B cell (primary cell): ENCODE data around the gene CEP131. TPM values are rescaled to one million over a fixed set of nuclear protein-coding genes. Genes with fewer than 3 reads are reported as not detected.

ENCODE experiments used
- ATAC-seq: fragments of 200-7000 bp; cut with Tn5 transposase; one replicate; pipeline ENCODE4 v1.10.0; 2021; ENCODE audit warnings: low read depth, mild to moderate bottlenecking, moderate number of reproducible peaks, moderate library complexity
- CTCF ChIA-PET: fragments of 350-600 bp; sonication (Branson Sonifier 250); formaldehyde crosslinking; loops from one replicate; lab custom pipeline; 2021; ENCODE audit warnings: antibody characterized with exemption, inconsistent platforms; lab: Charles Lee
- POLR2A ChIA-PET: fragments of 350-600 bp; sonication (Branson Sonifier 250); formaldehyde crosslinking; loops from one replicate; lab custom pipeline; 2021; ENCODE audit warnings: antibody characterized with exemption; lab: Charles Lee
- DNase-seq: peaks from one replicate; pipeline ENCODE4 v3.0.0; 2013
- H2AFZ ChIP-seq: 2 replicates; pipeline ENCODE4 v1.6.1; 2012; ENCODE audit warnings: mild to moderate bottlenecking, low read depth, low read length; ENCODE audit not compliant: insufficient read depth, poor library complexity, severe bottlenecking
- H3K27ac ChIP-seq, 2 donors: 1 replicate in 1 of 2; 2 replicates in 1 of 2; pipeline ENCODE4 v1.5.1; 2012 to 2013; ENCODE audit warnings: low read length in 2 of 2, mild to moderate bottlenecking in 2 of 2, moderate library complexity in 1 of 2
- H3K27me3 ChIP-seq, 4 experiments: fragments of 200-600 bp in 1 of 4; sonication (generic) in 1 of 4; replicated peaks in 1 of 4; 1 replicate in 2 of 4; 2 replicates in 2 of 4; pipeline versions ENCODE4 v1.6.1 to v1.7.0; 2013 to 2016; ENCODE audit warnings: low read length in 3 of 4, mild to moderate bottlenecking in 2 of 4, mixed read lengths in 1 of 4, moderate library complexity in 1 of 4; ENCODE audit not compliant: insufficient read depth in 4 of 4, control insufficient read depth in 3 of 4; ENCODE audit errors: control extremely low read depth in 1 of 4
- H3K36me3 ChIP-seq, 2 experiments: replicated peaks in 1 of 2; 1 replicate in 1 of 2; 2 replicates in 1 of 2; pipeline versions ENCODE4 v1.6.1 to v1.7.1; 2013; ENCODE audit warnings: low read length in 1 of 2; ENCODE audit not compliant: insufficient read depth in 2 of 2, control insufficient read depth in 1 of 2; ENCODE audit errors: control extremely low read depth in 1 of 2, extremely low read depth in 1 of 2
- H3K4me1 ChIP-seq, 2 donors: fragments of 200-600 bp in 1 of 2; sonication (generic) in 1 of 2; 1 replicate in 1 of 2; 2 replicates in 1 of 2; pipeline versions ENCODE4 v1.5.1 to v1.6.1; 2013 to 2017; ENCODE audit warnings: low read length in 2 of 2; ENCODE audit not compliant: control insufficient read depth in 2 of 2, insufficient read depth in 2 of 2
- H3K4me2 ChIP-seq: replicated peaks from 2 replicates; pipeline ENCODE3; 2012; ENCODE audit warnings: mild to moderate bottlenecking, low read depth, low read length; ENCODE audit not compliant: poor library complexity, severe bottlenecking
- H3K4me3 ChIP-seq, 5 experiments: fragments of 200-600 bp in 1 of 5; sonication (generic) in 1 of 5; 1 replicate in 3 of 5; 2 replicates in 2 of 5; pipeline versions ENCODE4 v1.5.1 to v1.7.0; 2011 to 2016; ENCODE audit warnings: low read length in 4 of 5, mild to moderate bottlenecking in 4 of 5, low read depth in 2 of 5, control low read depth in 1 of 5, moderate library complexity in 1 of 5; ENCODE audit not compliant: insufficient read depth in 1 of 5; ENCODE audit errors: control extremely low read depth in 1 of 5, extremely low read depth in 1 of 5
- H3K79me2 ChIP-seq: fragments of 200-600 bp; sonication (generic); one replicate; pipeline ENCODE4 v1.6.0; 2016; ENCODE audit warnings: low read length; ENCODE audit not compliant: control insufficient read depth, insufficient read depth
- H3K9ac ChIP-seq: fragments of 200-600 bp; sonication (generic); 2 replicates; pipeline ENCODE4 v1.6.1; 2017; ENCODE audit warnings: mild to moderate bottlenecking, low read length, moderate library complexity
- H3K9me3 ChIP-seq, 3 donors: one replicate each; pipeline versions ENCODE4 v1.6.1 to v1.7.1; 2013; ENCODE audit warnings: low read length in 2 of 3; ENCODE audit not compliant: control insufficient read depth in 2 of 3, insufficient read depth in 1 of 3; ENCODE audit errors: control extremely low read depth in 1 of 3
- H4K20me1 ChIP-seq: 2 replicates; pipeline ENCODE4 v1.6.0; 2012; ENCODE audit warnings: mild to moderate bottlenecking, low read length; ENCODE audit not compliant: insufficient read depth, control insufficient read depth, poor library complexity, severe bottlenecking
- H3K27ac Mint-ChIP-seq: one replicate; pipeline ENCODE4 v1.8.0; 2021; ENCODE audit warnings: mixed read lengths
- H3K27me3 Mint-ChIP-seq: one replicate; pipeline ENCODE4 v1.8.0; 2021; ENCODE audit warnings: mixed read lengths
- H3K4me1 Mint-ChIP-seq: one replicate; pipeline ENCODE4 v1.8.0; 2021; ENCODE audit warnings: mixed read lengths
- H3K4me3 Mint-ChIP-seq: one replicate; pipeline ENCODE4 v1.8.0; 2021; ENCODE audit warnings: mixed read lengths
- H3K9me3 Mint-ChIP-seq: one replicate; pipeline ENCODE4 v1.8.0; 2022; ENCODE audit warnings: mixed read lengths; ENCODE audit not compliant: insufficient read depth
- CTCF ChIP-seq: fragments of 200-600 bp; IDR thresholded peaks from one replicate; pipeline ENCODE4 v1.8.0; 2022; ENCODE audit warnings: antibody characterized with exemption, mild to moderate bottlenecking
- EZH2 ChIP-seq: IDR thresholded peaks from 2 replicates; pipeline ENCODE4 v1.6.1; 2012; ENCODE audit warnings: borderline replicate concordance, low read depth, mild to moderate bottlenecking, moderate library complexity, low read length; ENCODE audit not compliant: insufficient read depth, poor library complexity, severe bottlenecking
- WGBS: methylation state at CpG from one replicate; pipeline ENCODE4 v1.1.5; 2013; ENCODE audit warnings: missing lambda C conversion rate; ENCODE audit not compliant: insufficient coverage; 5-methylcytosine and 5-hydroxymethylcytosine counted together
- intact Hi-C: fragments of 100-400 bp; cut with micrococcal nuclease; formaldehyde crosslinking; loops from one replicate; pipeline ENCODE4 v1.10.0; 2022
- polyA plus RNA-seq: library from polyadenylated mRNA; depleted of rRNA; stranded (reverse); fragments of >200 nt; gene quantifications from 2 replicates; pipeline ENCODE4 v1.2.3, GENCODE V29; 2012
- total RNA-seq, 2 donors: library from RNA; stranded (reverse); fragments of 120-200 nt in 1 of 2; gene quantifications; 1 replicate in 1 of 2; 2 replicates in 1 of 2; pipeline versions ENCODE4 v1.2.3 to v1.2.4, GENCODE V29; 2013 to 2022

CEP131 gene
- total and polyA plus RNA-seq, 2 donors (not counting 1 experiment from before 2014, with no cell fraction given), result 18.8 to 25.5 TPM

- POLR2A ChIA-PET, result no interaction called here
These were observed 23.3 kb downstream of the CEP131 start for GRCh38 chr17:81199482-81199830.

More at GRCh38 chr17:81199482-81199830, 23.3 kb downstream of the CEP131 start:
- TF ChIP-seq EZH2 (no peak), CTCF (no peak)
- no peaks in the 10 kb centered on the region for H3K9me3 ChIP-seq
- no peaks in the 10 kb centered on the region for H3K4me1 ChIP-seq
- H3K27me3 Mint-ChIP-seq, result no peaks in the 10 kb centered on the region
- intact Hi-C loops, result no loop called here
- no peaks in the 10 kb centered on the region for H3K4me1 Mint-ChIP-seq
- CTCF ChIA-PET, result interaction anchor here (1.1 kb wide), 1 partner anchor 9 kb away, joined by 3 read pairs; no protein-coding TSS in a partner anchor
- no peak overlapping the region for H3K4me2 ChIP-seq
- no peaks in the 10 kb centered on the region for H3K9me3 Mint-ChIP-seq
- H4K20me1 ChIP-seq, result no peaks in the 10 kb centered on the region
- H3K79me2 ChIP-seq, result no peaks in the 10 kb centered on the region
- no peak overlapping the region for H3K27ac Mint-ChIP-seq
- no peak overlapping the region for H3K4me3 Mint-ChIP-seq
- no peak overlapping the region for H3K4me3 ChIP-seq
- DNase-seq, result no peak
- H2AFZ ChIP-seq, result no peak overlapping the region
- H3K36me3 ChIP-seq, result peaks cover 0 to 15% of the 10 kb centered on the region in 2 experiments
- H3K9ac ChIP-seq, result no peak overlapping the region
- 97% methylated on average over 18 of the region's 18 CpGs for WGBS
- no peak for ATAC-seq
- no peak overlapping the region for H3K27ac ChIP-seq
- H3K27me3 ChIP-seq, result no peaks in the 10 kb centered on the region
